ENCODE measurements around the gene CFB.
A peak's percentile ranks its signal among the peaks of the same experiment; 100 is the strongest.

CFB gene

DNA sequence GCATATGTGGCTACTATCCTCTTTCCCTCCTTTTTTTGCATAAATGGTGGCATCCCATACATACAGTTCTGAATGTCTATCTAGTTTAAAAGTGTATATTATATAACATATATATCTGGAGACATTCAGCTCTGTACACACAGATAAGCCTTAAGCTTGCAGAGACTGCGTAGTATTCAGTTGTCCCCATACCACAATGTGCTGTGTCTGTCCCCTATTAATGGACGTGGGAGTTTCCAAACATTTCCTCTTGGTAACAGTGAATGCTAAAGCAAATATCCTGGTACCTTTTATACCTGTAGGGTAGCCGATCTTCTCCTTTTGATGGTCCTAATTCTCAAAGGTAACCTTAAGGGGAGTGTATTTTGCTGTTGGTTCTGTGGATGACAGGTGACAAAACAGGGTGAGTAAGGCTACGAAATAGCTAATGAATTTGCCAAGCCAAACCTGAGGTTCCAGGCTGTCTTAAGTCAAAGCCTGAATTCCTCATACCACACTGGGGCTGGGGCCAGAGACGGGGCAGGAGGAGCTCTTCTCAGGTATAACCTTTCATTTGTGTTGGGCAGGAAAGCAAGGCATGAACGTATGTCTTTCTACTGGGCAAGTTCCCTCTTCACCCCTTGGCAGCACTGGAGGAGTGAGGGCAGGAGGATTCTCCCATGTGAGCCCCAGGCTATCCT lies 26.1 kb upstream of the CFB start:
- intact Hi-C loops (cut with DNase I; ENCODE audit: low total_unique reads) = no loop called here
- peaks cover 0 to 2% of the 10 kb centered on the region in 2 donors for H3K27me3 ChIP-seq
- no peak for DNase-seq
- H3K4me3 ChIP-seq = no peak overlapping the region
- H3K27ac ChIP-seq = no peak overlapping the region
- H3K4me1 ChIP-seq = no peaks in the 10 kb centered on the region
- no peaks in the 10 kb centered on the region for H3K9me3 ChIP-seq
- no peaks in the 10 kb centered on the region for H3K36me3 ChIP-seq
- TF ChIP-seq, protein P1, sequence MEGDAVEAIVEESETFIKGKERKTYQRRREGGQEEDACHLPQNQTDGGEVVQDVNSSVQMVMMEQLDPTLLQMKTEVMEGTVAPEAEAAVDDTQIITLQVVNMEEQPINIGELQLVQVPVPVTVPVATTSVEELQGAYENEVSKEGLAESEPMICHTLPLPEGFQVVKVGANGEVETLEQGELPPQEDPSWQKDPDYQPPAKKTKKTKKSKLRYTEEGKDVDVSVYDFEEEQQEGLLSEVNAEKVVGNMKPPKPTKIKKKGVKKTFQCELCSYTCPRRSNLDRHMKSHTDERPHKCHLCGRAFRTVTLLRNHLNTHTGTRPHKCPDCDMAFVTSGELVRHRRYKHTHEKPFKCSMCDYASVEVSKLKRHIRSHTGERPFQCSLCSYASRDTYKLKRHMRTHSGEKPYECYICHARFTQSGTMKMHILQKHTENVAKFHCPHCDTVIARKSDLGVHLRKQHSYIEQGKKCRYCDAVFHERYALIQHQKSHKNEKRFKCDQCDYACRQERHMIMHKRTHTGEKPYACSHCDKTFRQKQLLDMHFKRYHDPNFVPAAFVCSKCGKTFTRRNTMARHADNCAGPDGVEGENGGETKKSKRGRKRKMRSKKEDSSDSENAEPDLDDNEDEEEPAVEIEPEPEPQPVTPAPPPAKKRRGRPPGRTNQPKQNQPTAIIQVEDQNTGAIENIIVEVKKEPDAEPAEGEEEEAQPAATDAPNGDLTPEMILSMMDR (IDR thresholded peaks at IDR 0.05) = no peak

DNA sequence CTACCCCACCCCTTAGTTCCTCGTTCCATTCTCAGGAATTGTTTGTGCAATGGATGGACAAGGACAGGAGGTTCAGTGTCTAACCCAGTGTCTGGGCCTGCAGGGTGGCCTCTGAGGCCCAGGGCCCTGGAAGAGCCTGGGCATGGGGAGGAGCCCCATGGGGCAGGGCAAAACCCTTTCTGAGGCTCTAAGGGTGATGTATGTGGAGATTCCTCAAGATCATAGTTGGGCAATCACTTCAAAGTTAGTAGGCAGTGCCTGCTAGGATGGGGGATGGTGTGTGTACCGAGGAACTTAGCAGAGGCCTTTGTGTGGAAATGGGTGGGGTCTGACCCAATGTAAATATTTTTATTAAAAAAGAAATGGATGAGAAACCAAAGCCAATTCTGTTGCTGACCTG lies 25.1 kb upstream of the CFB start:
- TF ChIP-seq, protein P1 (IDR thresholded peaks at IDR 0.05) = no peak
- intact Hi-C loops (cut with DNase I; ENCODE audit: low total_unique reads) = no loop called here
- Histone ChIP-seq H3K4me1 (no peaks in the 10 kb centered on the region), H3K36me3 (no peaks in the 10 kb centered on the region), H3K9me3 (no peaks in the 10 kb centered on the region), H3K27ac (no peak overlapping the region), H3K4me3 (no peak overlapping the region), H3K27me3 (peaks cover 0 to under 1% of the 10 kb centered on the region in 2 donors)
- DNase-seq = no peak

DNA sequence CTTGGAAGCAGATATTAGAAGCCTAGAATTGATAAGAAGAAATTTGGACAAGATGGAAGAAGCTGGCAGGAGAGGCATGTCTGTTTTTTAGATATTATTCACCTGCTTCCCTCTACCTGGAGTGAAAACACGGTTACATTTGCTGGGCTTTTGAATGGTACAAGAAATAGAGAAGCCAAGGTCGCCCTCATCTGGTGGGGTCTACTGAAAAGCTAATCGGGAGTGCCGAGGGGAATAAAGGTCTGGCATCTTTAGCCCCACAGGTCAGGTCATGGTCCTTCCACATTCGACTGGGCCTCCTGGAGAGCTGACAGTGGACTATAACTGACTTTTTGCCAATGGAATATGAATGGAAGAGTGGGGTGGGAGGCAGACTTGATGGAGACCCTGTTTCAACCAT lies 23.0 kb upstream of the CFB start:
- Histone ChIP-seq H3K27me3 (no peaks in the 10 kb centered on the region), H3K27ac (no peak overlapping the region), H3K4me1 (no peaks in the 10 kb centered on the region), H3K4me3 (no peak overlapping the region), H3K9me3 (no peaks in the 10 kb centered on the region), H3K36me3 (no peaks in the 10 kb centered on the region)
- intact Hi-C loops (cut with DNase I; ENCODE audit: low total_unique reads) = no loop called here
- no peak for DNase-seq
- TF ChIP-seq, protein P1 (IDR thresholded peaks at IDR 0.05) = no peak

DNA sequence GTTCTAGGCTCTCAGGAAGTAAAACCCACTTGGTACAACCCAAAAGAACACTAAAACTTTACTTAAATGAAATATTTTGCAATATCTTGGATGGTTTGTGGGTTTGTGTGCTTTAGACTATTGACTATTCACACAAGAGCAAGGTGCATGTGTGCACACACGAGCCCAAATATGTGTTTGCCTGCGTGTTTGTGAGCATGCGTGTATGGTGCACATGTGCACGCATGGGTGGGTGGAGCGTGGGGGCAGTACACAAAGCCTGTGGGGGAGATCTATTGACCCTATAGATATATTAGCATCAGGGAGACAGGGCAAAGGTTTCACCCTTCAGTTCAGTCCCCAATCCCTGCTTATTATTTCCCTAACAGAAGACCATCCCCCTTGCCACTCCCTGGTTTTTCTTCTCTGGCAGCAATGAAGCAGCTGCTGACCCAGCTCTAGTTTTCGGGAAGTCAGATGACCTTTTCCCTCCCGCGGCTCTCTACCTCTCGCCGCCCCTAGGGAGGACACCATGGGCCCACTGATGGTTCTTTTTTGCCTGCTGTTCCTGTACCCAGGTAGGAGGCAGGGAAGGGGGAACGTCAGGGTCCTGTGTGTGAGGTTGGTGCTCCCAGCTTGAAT lies 18.5 kb upstream of the CFB start, which contains the start of gene C2:
Gene C2, plus strand, starts transcription at position 476 of the 621 bp plus-strand sequence. Its CDS starts 36 bp downstream, at position 512.
- H3K4me3 ChIP-seq = peak within 1 kb of the TSS in 1 of 2 donors; percentile 6
- intact Hi-C loops (cut with DNase I; ENCODE audit: low total_unique reads) = no loop called here
- H3K27ac ChIP-seq = no peak within 1 kb of the TSS
- H3K4me1 ChIP-seq = no peaks in the 10 kb centered on the region
- TF ChIP-seq, protein P1 (IDR thresholded peaks at IDR 0.05) = no peak
- no peak for DNase-seq
- no peaks in the 10 kb centered on the region for H3K9me3 ChIP-seq
- H3K27me3 ChIP-seq = peaks cover 0 to 5% of the 10 kb centered on the region in 2 donors
- no peaks in the 10 kb centered on the region for H3K36me3 ChIP-seq

DNA sequence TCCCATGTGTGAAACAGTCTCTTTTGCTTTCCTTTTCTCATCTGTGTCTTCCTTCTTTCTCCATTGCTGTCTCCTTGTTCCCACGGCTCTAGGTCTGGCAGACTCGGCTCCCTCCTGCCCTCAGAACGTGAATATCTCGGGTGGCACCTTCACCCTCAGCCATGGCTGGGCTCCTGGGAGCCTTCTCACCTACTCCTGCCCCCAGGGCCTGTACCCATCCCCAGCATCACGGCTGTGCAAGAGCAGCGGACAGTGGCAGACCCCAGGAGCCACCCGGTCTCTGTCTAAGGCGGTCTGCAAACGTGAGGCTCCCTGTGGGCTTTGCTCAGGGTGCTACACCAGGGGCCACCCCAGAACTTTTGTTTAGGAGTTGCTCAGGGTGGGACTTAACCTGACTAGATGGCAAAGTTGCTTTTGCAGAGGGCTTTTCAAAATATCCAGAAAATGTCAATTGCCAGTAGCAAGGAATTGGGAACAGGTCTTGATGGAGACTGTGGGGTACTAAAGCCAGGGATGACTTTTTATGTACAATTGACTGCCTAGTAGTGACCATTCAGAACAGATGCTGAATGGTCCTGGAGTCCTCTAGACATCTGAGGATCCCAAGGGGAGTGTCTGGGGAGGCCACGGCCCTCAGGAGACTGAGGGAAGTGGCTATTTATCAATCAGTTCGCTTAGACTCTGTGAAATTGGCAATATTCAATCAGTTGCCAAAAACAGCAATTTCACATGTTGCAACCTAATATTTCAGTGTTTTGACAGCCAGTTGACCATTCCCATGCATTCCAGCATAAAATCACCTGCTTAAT lies 17.8 kb upstream of the CFB start:
- DNase-seq = no peak
- intact Hi-C loops (cut with DNase I; ENCODE audit: low total_unique reads) = no loop called here
- Histone ChIP-seq H3K9me3 (no peaks in the 10 kb centered on the region), H3K4me1 (no peaks in the 10 kb centered on the region), H3K27ac (no peak overlapping the region), H3K27me3 (peaks cover 0 to 5% of the 10 kb centered on the region in 2 donors), H3K36me3 (no peaks in the 10 kb centered on the region), H3K4me3 (peak overlapping the region in 1 of 2 donors; percentile 6)
- TF ChIP-seq, protein P1 (IDR thresholded peaks at IDR 0.05) = no peak

Measured in tibial artery (tissue), 4 donors.